Esophagus muscularis mucosa (tissue), 4 donors: Measurements from ENCODE around the gene MITF.

Source experiments
- CTCF ChIP-seq, 3 experiments: fragments of 200-600 bp in 2 of 3; fragments of 450-650 bp in 1 of 3; sonication (generic) in 2 of 3; IDR thresholded peaks; one replicate each; pipeline ENCODE4 v1.5.1; 2017 to 2019; ENCODE audit warnings: antibody characterized with exemption in 3 of 3, mild to moderate bottlenecking in 2 of 3, moderate library complexity in 1 of 3
- EP300 ChIP-seq: sonication (generic); formaldehyde crosslinking; IDR thresholded peaks from one replicate; pipeline ENCODE4 v1.6.1; 2017; ENCODE audit warnings: antibody characterized with exemption
- POLR2A ChIP-seq: fragments of 450-650 bp; IDR thresholded peaks from one replicate; pipeline ENCODE4 v1.6.1; 2017; ENCODE audit warnings: antibody characterized with exemption, moderate library complexity, mild to moderate bottlenecking, low read depth

- no peak for TF ChIP-seq POLR2A
- no peak for TF ChIP-seq CTCF (IDR thresholded peaks at IDR 0.05)
- TF ChIP-seq EP300, result no peak
Observed at GRCh38 chr3:69770219-69770618, 31.0 kb downstream of the MITF start.
